ENCODE measurements around the gene SLX9. TPM values are rescaled to one million over a fixed set of nuclear protein-coding genes. Genes with fewer than 3 reads are reported as not detected.

The SLX9 gene
- total RNA-seq, 3 donors from 2014 or later = 15.8 to 17.7 (median 17.0) TPM

- no peak for DNase-seq (ENCODE audit: low spot score in 2 of 2)
- intact Hi-C loops (cut with DNase I; ENCODE audit: low total_unique reads) = no loop called here
These were observed 20.6 kb downstream of the SLX9 start for GRCh38 chr21:44960141-44961092.

GRCh38 chr21:44962403-44962966, 22.7 kb downstream of the SLX9 start:
- no peak for DNase-seq (ENCODE audit: low spot score in 2 of 2)
- Histone ChIP-seq H3K9me3 (no peaks in the 10 kb centered on the region), H3K36me3 (no peaks in the 10 kb centered on the region), H3K27ac (peak overlapping the region; percentile 61 to 67), H3K4me1 (peaks cover 38 to 42% of the 10 kb centered on the region in 2 donors), H3K4me3 (no peak overlapping the region), H3K27me3 (no peaks in the 10 kb centered on the region)
- intact Hi-C loops (cut with DNase I; ENCODE audit: low total_unique reads) = no loop called here
- no peak for TF ChIP-seq POLR2AphosphoS5 (IDR thresholded peaks at IDR 0.05)
- TF ChIP-seq CTCF (IDR thresholded peaks at IDR 0.05) = no peak
- TF ChIP-seq POLR2A (IDR thresholded peaks at IDR 0.05) = no peak

More at GRCh38 chr21:44960141-44961092, 20.6 kb downstream of the SLX9 start:
- no peak overlapping the region for H3K4me3 ChIP-seq
- TF ChIP-seq CTCF (IDR thresholded peaks at IDR 0.05) (no peak), POLR2AphosphoS5 (IDR thresholded peaks at IDR 0.05) (no peak), POLR2A (IDR thresholded peaks at IDR 0.05) (no peak)
- no peaks in the 10 kb centered on the region for H3K9me3 ChIP-seq
- H3K4me1 ChIP-seq = peaks cover 18 to 24% of the 10 kb centered on the region in 2 donors
- no peaks in the 10 kb centered on the region for H3K27me3 ChIP-seq
- peak overlapping the region; percentile 81 to 94 for H3K27ac ChIP-seq
- H3K36me3 ChIP-seq = no peaks in the 10 kb centered on the region

- Histone ChIP-seq H3K27ac (no peak overlapping the region), H3K4me3 (no peak overlapping the region), H3K27me3 (no peaks in the 10 kb centered on the region), H3K4me1 (peaks cover 27 to 30% of the 10 kb centered on the region in 2 donors), H3K9me3 (no peaks in the 10 kb centered on the region), H3K36me3 (no peaks in the 10 kb centered on the region)
- TF ChIP-seq POLR2AphosphoS5 (IDR thresholded peaks at IDR 0.05) (no peak), POLR2A (IDR thresholded peaks at IDR 0.05) (no peak), CTCF (IDR thresholded peaks at IDR 0.05) (no peak)
- no peak for DNase-seq (ENCODE audit: low spot score in 2 of 2)
- intact Hi-C loops (cut with DNase I; ENCODE audit: low total_unique reads) = no loop called here
These were observed 24.6 kb downstream of the SLX9 start for GRCh38 chr21:44964381-44964780.

GRCh38 chr21:44965251-44966022, 25.6 kb downstream of the SLX9 start:
- no peaks in the 10 kb centered on the region for H3K27me3 ChIP-seq
- TF ChIP-seq CTCF (IDR thresholded peaks at IDR 0.05) = no peak
- H3K4me3 ChIP-seq = no peak overlapping the region
- H3K27ac ChIP-seq = peak overlapping the region; percentile 66 to 87
- intact Hi-C loops (cut with DNase I; ENCODE audit: low total_unique reads) = no loop called here
- no peak for DNase-seq (ENCODE audit: low spot score in 2 of 2)
- peaks cover 19 to 21% of the 10 kb centered on the region in 2 donors for H3K4me1 ChIP-seq
- no peaks in the 10 kb centered on the region for H3K36me3 ChIP-seq
- no peaks in the 10 kb centered on the region for H3K9me3 ChIP-seq

All from breast epithelium (tissue), 4 donors.